Activated naive CD8-positive, alpha-beta T cell treated with anti-CD3 and anti-CD28 coated beads for 36 hours (primary cell): ENCODE results near the gene DNAJA2. TPM values are rescaled to one million over a fixed set of nuclear protein-coding genes. Genes with fewer than 3 reads are reported as not detected.

Experiments
- DNase-seq: peaks from one replicate; pipeline ENCODE4 v3.0.0; 2021
- H3K27ac Mint-ChIP-seq: one replicate; pipeline ENCODE4 v1.8.0; 2022; ENCODE audit warnings: mild to moderate bottlenecking, moderate library complexity, mixed read lengths
- H3K27me3 Mint-ChIP-seq: one replicate; pipeline ENCODE4 v1.8.0; 2022; ENCODE audit warnings: mild to moderate bottlenecking, mixed read lengths
- H3K36me3 Mint-ChIP-seq: one replicate; pipeline ENCODE4 v1.8.0; 2021; ENCODE audit warnings: mild to moderate bottlenecking, mixed read lengths
- H3K4me1 Mint-ChIP-seq: one replicate; pipeline ENCODE4 v1.8.0; 2021; ENCODE audit warnings: mixed read lengths
- H3K4me3 Mint-ChIP-seq: one replicate; pipeline ENCODE4 v1.8.0; 2022; ENCODE audit warnings: mild to moderate bottlenecking, moderate library complexity, mixed read lengths
- H3K9me3 Mint-ChIP-seq: one replicate; pipeline ENCODE4 v1.8.0; 2022; ENCODE audit warnings: mixed read lengths
- total RNA-seq, 2 experiments: library from RNA; stranded (reverse); gene quantifications; one replicate each; pipeline ENCODE4 v1.2.3, GENCODE V29; 2021

Gene DNAJA2
- total RNA-seq, 2 experiments from 2014 or later = 104 TPM

DNA sequence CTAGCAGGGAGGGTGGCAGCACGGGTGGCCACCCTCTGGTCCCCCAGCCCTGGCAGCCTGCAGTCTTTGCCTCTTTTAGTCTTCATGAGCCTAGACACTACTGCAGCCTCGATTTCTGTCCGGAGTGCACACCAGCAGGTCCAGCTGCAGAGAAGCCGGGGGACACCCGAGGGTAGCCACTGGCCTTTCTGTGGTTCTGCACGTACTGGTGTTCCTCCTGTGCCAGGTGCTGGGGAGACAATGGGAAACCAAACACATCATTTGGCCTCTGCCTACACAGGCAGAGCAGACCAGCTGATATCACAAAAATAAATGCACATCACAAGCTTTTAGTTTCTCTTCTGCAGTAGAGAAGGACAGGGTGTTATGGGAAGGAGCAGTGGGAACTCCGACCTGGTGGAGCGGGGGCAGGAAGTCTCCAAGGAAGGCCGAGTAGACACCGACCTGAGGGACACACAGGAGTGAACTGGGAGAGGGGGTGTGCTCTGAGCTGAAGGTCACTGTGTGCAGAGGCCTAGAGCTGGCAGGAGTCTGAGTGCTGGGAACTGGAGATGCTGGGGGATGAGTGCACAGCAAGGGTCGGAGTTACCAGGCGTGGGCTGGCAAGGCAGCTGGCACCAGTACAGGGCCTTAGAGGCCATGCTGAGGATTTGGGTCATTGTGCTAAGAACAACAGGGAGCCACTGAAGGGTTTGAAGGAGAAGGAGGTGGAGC, 66.3 kb downstream of the DNAJA2 start:
- H3K27ac Mint-ChIP-seq = no peak overlapping the region
- peaks cover 17% of the 10 kb centered on the region for H3K36me3 Mint-ChIP-seq
- no peak overlapping the region for H3K4me3 Mint-ChIP-seq
- H3K9me3 Mint-ChIP-seq = no peaks in the 10 kb centered on the region
- no peak for DNase-seq
- H3K27me3 Mint-ChIP-seq = no peaks in the 10 kb centered on the region
- H3K4me1 Mint-ChIP-seq = peaks cover 11% of the 10 kb centered on the region

DNA sequence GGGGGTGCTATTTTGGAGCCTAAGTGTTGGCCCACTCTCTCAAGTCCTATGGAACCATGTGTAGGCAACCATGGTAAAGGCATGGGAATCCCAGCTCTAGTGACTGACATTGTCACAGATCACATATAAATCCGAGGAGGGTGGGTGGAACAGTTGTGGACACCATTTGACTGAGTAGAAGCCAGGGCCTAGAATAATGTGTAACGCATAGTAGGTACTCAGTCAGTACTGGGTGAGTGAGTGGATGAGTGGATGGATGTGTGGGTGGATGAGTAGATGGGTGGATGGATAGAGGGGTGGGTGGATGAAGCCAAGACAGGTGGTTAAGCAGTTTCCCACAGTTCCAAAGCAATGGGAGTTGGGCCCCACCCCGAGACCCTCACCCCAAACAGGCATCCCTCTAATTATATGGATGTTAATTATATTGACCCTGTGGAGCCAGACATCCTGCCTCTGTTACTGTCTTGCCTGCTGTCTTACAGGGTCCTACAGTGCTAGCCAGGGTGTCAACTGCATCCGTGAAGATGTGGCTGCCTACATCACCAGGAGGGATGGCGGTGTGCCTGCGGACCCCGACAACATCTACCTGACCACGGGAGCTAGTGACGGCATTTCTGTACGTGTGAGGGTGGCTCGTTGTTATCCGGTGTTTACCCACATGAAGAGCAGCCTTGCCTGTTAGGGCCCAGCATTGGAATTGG, 67.0 kb downstream of the DNAJA2 start:
- no peak overlapping the region for H3K27ac Mint-ChIP-seq
- no peak for DNase-seq
- no peaks in the 10 kb centered on the region for H3K9me3 Mint-ChIP-seq
- H3K4me3 Mint-ChIP-seq = no peak overlapping the region
- peaks cover 11% of the 10 kb centered on the region for H3K4me1 Mint-ChIP-seq
- H3K36me3 Mint-ChIP-seq = peaks cover 18% of the 10 kb centered on the region
- H3K27me3 Mint-ChIP-seq = no peaks in the 10 kb centered on the region

Other genes with a start within 250 kb of the DNAJA2 start
- under 1 TPM; 0.33 to 0.54 TPM for gene MYLK3, start 225.3 kb downstream of the DNAJA2 start, total RNA-seq
- 10 to 100 TPM; 16.5 to 17.9 TPM for gene C16orf87, start 142.5 kb downstream of the DNAJA2 start, total RNA-seq
- gene GPT2, start 89.3 kb downstream of the DNAJA2 start, total RNA-seq = 10 to 100 TPM; 33.2 to 35.8 TPM
- 1 to 10 TPM; 5.0 to 6.2 TPM for gene NETO2, start 170.3 kb upstream of the DNAJA2 start, total RNA-seq